Body of pancreas (tissue), 4 donors: ENCODE data around the gene GNB1. TPM values are rescaled to one million over a fixed set of nuclear protein-coding genes. Genes with fewer than 3 reads are reported as not detected.
A peak's percentile ranks its signal among the peaks of the same experiment; 100 is the strongest.
"Not testable (repeated sequence)": the region's sequence is repeated elsewhere in the genome, so short reads cannot be mapped to it uniquely, and the experiment has no call there.

Experiments used
- ATAC-seq: fragments of 150-250 bp; one replicate; pipeline ENCODE4 v1.9.1; 2016
- DNase-seq, 4 donors: peaks; one replicate each; pipeline ENCODE4 v3.0.0-alpha.2; 2019
- H3K27ac ChIP-seq, 4 donors: fragments of 200-600 bp; sonication (generic); 1 replicate in 3 of 4; 2 replicates in 1 of 4; pipeline versions ENCODE4 v1.5.1 to v1.6.1; 2016 to 2019; ENCODE audit warnings: mild to moderate bottlenecking in 1 of 4, mixed read lengths in 1 of 4, moderate library complexity in 1 of 4
- H3K27me3 ChIP-seq, 2 donors: fragments of 200-600 bp; sonication (generic); one replicate each; pipeline ENCODE4 v1.6.0; 2016; ENCODE audit warnings: mild to moderate bottlenecking in 1 of 2
- H3K36me3 ChIP-seq, 2 donors: fragments of 200-600 bp; sonication (generic); replicated peaks in 1 of 2; 2 replicates each; pipeline ENCODE4 v1.5.1; 2016; ENCODE audit warnings: low read depth in 2 of 2; ENCODE audit not compliant: insufficient read depth in 1 of 2
- H3K4me1 ChIP-seq: fragments of 200-600 bp; sonication (generic); one replicate; pipeline ENCODE4 v1.6.0; 2016
- H3K4me3 ChIP-seq, 2 donors: fragments of 200-600 bp; sonication (generic); 1 replicate in 1 of 2; 2 replicates in 1 of 2; pipeline ENCODE4 v1.5.1; 2016 to 2019
- H3K9me3 ChIP-seq, 3 donors: fragments of 200-600 bp; sonication (generic); 1 replicate in 2 of 3; 2 replicates in 1 of 3; pipeline ENCODE4 v1.5.1; 2016
- CTCF ChIP-seq, 7 experiments: fragments of 450-650 bp in 4 of 7; fragments of 200-600 bp in 3 of 7; sonication (generic) in 3 of 7; IDR thresholded peaks; one replicate each; pipeline ENCODE4 v1.5.1; 2016 to 2019; ENCODE audit warnings: antibody characterized with exemption in 7 of 7
- POLR2A ChIP-seq, 3 donors: fragments of 450-650 bp; IDR thresholded peaks; one replicate each; pipeline ENCODE4 v1.6.1; 2016; ENCODE audit warnings: antibody characterized with exemption in 3 of 3, mild to moderate bottlenecking in 2 of 3
- WGBS, 2 donors: methylation state at CpG; one replicate each; pipeline ENCODE4 v1.1.5; 2017; 5-methylcytosine and 5-hydroxymethylcytosine counted together
- intact Hi-C: fragments of 100-400 bp; cut with DNase I; formaldehyde crosslinking; loops from one replicate; pipeline ENCODE4 v1.15.1; 2023
- total RNA-seq, 2 donors: library from RNA; depleted of rRNA; stranded (reverse); fragments of >200 nt; gene quantifications; one replicate each; pipeline ENCODE4 v1.1.0, GENCODE V29; 2016

The GNB1 gene
- total RNA-seq, 2 donors from 2014 or later, result 71.3 to 79.1 TPM

GRCh38 chr1:1938276-1938573 is 47.3 kb upstream of the GNB1 start:
- no peak for TF ChIP-seq POLR2A (IDR thresholded peaks at IDR 0.05)
- TF ChIP-seq CTCF (IDR thresholded peaks at IDR 0.05), result no peak
- no peak for DNase-seq
- Histone ChIP-seq H3K4me1 (no peaks in the 10 kb centered on the region), H3K27me3 (no peaks in the 10 kb centered on the region), H3K36me3 (no peaks in the 10 kb centered on the region), H3K4me3 (no peak overlapping the region), H3K9me3 (no peaks in the 10 kb centered on the region), H3K27ac (no peak overlapping the region)
- intact Hi-C loops, result no loop called here
- 70 to 71% methylated on average over 6 of the region's 6 CpGs for WGBS, 2 donors
- ATAC-seq, result no peak

GRCh38 chr1:1937549-1938275 is 46.8 kb upstream of the GNB1 start:
- DNase-seq, result no peak
- Histone ChIP-seq H3K27me3 (no peaks in the 10 kb centered on the region), H3K4me3 (no peak overlapping the region), H3K27ac (no peak overlapping the region), H3K9me3 (no peaks in the 10 kb centered on the region), H3K4me1 (no peaks in the 10 kb centered on the region), H3K36me3 (no peaks in the 10 kb centered on the region)
- no peak for TF ChIP-seq CTCF (IDR thresholded peaks at IDR 0.05)
- TF ChIP-seq POLR2A (IDR thresholded peaks at IDR 0.05), result no peak
- WGBS, 2 donors, result 65 to 69% methylated on average over 13 to 16 of the region's 16 CpGs
- no peak for ATAC-seq
- intact Hi-C loops, result no loop called here

- intact Hi-C loops, result no loop called here
- TF ChIP-seq CTCF (IDR thresholded peaks at IDR 0.05), result no peak
- ATAC-seq, result no peak
- Histone ChIP-seq H3K27ac (no peak overlapping the region), H3K36me3 (no peaks in the 10 kb centered on the region), H3K4me3 (no peak overlapping the region), H3K9me3 (no peaks in the 10 kb centered on the region), H3K27me3 (no peaks in the 10 kb centered on the region), H3K4me1 (no peaks in the 10 kb centered on the region)
- no peak for DNase-seq
- 64 to 65% methylated on average over 15 of the region's 15 CpGs for WGBS, 2 donors
Observed at GRCh38 chr1:1937061-1937460, 46.2 kb upstream of the GNB1 start.

GRCh38 chr1:1934848-1935247 is 44.0 kb upstream of the GNB1 start:
- H3K4me3 ChIP-seq, intact Hi-C loops, DNase-seq, H3K4me1 ChIP-seq, H3K9me3 ChIP-seq, H3K27me3 ChIP-seq, H3K27ac ChIP-seq, ATAC-seq, H3K36me3 ChIP-seq: not testable (repeated sequence)
- 48 to 83% methylated on average over 4 to 21 of the region's 21 CpGs for WGBS, 2 donors

- no peak for ATAC-seq
- Histone ChIP-seq H3K4me1 (peaks cover 15% of the 10 kb centered on the region), H3K27ac (no peak overlapping the region), H3K27me3 (no peaks in the 10 kb centered on the region), H3K4me3 (no peak overlapping the region), H3K9me3 (no peaks in the 10 kb centered on the region), H3K36me3 (no peaks in the 10 kb centered on the region)
- TF ChIP-seq CTCF (IDR thresholded peaks at IDR 0.05) (no peak), POLR2A (IDR thresholded peaks at IDR 0.05) (no peak)
- DNase-seq, result peak in 1 of 4 donors; percentile 8
- intact Hi-C loops, result no loop called here
- 77 to 86% methylated on average over 18 to 31 of the region's 38 CpGs for WGBS, 2 donors
Observed at GRCh38 chr1:1929639-1930545, 39.0 kb upstream of the GNB1 start.
